NCI-H2029 (cell line): ENCODE results near the gene ATN1.

Experiments used
- DNase-seq: peaks from one replicate; lab custom pipeline; 2025; lab: John Stamatoyannopoulos, UW

ATN1 gene

GRCh38 chr12:6928703-6929407, 1.1 kb downstream of the ATN1 start:
- DNase-seq: no peak

- no peak for DNase-seq
These were observed 2.0 kb downstream of the ATN1 start for GRCh38 chr12:6929466-6930452.

GRCh38 chr12:6932766-6933165, 5.0 kb downstream of the ATN1 start:
- no peak for DNase-seq

- peak; percentile 38 for DNase-seq
These were observed 6.4 kb downstream of the ATN1 start for GRCh38 chr12:6934110-6934509.

GRCh38 chr12:6935371-6936193, 7.8 kb downstream of the ATN1 start:
- DNase-seq: no peak

- DNase-seq: no peak
These were observed 8.5 kb downstream of the ATN1 start for GRCh38 chr12:6936194-6936635.

- no peak for DNase-seq
These were observed 9.1 kb downstream of the ATN1 start for GRCh38 chr12:6936636-6937480.

- DNase-seq: peak; percentile 97
These were observed 10.0 kb downstream of the ATN1 start for GRCh38 chr12:6937481-6938352.

- DNase-seq: no peak
These were observed 10.8 kb downstream of the ATN1 start for GRCh38 chr12:6938353-6939190.

GRCh38 chr12:6939191-6939540, 11.4 kb downstream of the ATN1 start:
- no peak for DNase-seq

GRCh38 chr12:6941267-6941666, 13.5 kb downstream of the ATN1 start:
- DNase-seq: no peak

GRCh38 chr12:6941782-6942181, 14.0 kb downstream of the ATN1 start:
- no peak for DNase-seq

GRCh38 chr12:6942331-6942665, 14.5 kb downstream of the ATN1 start:
- DNase-seq: no peak

GRCh38 chr12:6943389-6943721, 15.6 kb downstream of the ATN1 start:
- DNase-seq: peak; percentile 89

GRCh38 chr12:6943722-6944380, 16.1 kb downstream of the ATN1 start, which contains the start of the genes C12orf57 and RNU7-1:
Gene C12orf57, plus strand, starts transcription at chr12:6944022. Its CDS starts 100 bp downstream, at chr12:6944122.
Gene RNU7-1, plus strand, starts transcription at chr12:6943816.
- peak; percentile 84 for DNase-seq

- peak; percentile 95 for DNase-seq
These were observed 16.8 kb downstream of the ATN1 start for GRCh38 chr12:6944381-6945186.

GRCh38 chr12:6945613-6946012, 17.9 kb downstream of the ATN1 start:
- no peak for DNase-seq
